CD4-positive, alpha-beta T cell treated with Interleukin-4 for 4 hours (primary cell): ENCODE measurements around the gene PRXL2B.
A peak's percentile ranks its signal among the peaks of the same experiment; 100 is the strongest.
"Not testable (repeated sequence)": the region's sequence is repeated elsewhere in the genome, so short reads cannot be mapped to it uniquely, and the experiment has no call there.

ENCODE experiments used
- DNase-seq: peaks from one replicate; pipeline ENCODE4 v3.0.0-alpha.2; 2020

PRXL2B gene, protein sequence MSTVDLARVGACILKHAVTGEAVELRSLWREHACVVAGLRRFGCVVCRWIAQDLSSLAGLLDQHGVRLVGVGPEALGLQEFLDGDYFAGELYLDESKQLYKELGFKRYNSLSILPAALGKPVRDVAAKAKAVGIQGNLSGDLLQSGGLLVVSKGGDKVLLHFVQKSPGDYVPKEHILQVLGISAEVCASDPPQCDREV

DNA sequence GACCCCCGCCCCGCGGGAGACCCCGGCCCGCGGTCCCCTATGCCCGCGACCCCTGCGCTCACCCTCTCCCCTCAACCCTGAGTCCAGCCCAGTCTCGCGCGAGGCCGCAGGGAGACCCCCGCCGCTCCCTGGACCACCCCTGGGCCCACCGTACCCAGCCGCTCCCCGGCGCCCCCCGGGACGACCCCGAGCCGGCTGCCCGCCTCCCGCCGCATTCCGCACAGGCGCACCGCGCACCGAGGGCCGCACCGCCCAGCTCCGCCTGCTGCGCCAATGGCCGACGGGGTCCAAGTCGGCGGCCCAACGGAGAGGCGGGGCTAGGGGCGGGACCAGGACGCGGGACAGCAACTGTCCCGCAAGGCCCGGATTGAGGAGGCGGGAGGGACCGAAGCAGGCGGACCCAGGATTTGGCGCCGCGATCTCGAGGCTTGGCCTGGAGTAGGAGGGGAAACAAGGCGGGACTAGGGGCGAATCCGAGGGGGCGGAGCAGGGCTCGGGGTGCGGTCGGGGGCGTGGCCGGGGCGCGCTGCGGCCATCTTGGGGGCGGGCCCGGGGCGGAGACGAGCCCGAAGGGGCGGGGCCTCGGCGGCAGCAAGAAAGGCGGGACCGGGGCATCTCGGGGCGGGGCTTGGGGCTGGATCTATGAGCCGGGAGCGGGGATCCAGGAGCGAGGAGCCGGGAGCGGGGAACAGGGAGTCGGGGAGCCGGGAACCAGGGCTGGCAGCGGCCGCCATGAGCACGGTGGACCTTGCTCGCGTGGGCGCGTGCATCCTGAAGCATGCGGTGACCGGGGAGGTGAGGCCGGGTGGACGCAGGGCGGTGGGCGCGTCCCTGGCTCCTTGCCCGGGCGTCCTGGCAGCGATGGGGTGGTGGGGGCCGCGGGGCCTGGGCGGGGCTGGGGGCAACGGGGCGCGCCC is at the start of gene PRXL2B:
Gene PRXL2B, plus strand, starts transcription at position 624 of the 917 bp plus-strand sequence. Its CDS starts 109 bp downstream, at position 733.
- DNase-seq = peak; percentile 97

DNA sequence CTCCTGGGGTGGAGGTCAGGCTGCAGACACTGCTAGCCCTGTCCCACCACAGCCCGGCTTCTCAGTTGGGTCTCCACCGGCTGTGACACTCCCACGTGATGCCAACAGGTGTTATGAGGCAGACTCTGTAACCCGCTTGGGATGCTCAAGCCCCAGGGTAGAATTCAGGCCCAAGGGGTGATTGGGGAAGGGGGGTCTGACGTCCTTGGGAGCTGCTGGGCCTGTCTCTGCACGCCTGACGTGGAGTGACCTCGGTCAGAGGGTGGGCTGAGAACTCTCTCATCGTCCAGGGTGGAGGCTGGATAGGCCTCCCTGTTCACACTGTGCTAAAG is 48.8 kb upstream of the PRXL2B start:
- no peak for DNase-seq

DNA sequence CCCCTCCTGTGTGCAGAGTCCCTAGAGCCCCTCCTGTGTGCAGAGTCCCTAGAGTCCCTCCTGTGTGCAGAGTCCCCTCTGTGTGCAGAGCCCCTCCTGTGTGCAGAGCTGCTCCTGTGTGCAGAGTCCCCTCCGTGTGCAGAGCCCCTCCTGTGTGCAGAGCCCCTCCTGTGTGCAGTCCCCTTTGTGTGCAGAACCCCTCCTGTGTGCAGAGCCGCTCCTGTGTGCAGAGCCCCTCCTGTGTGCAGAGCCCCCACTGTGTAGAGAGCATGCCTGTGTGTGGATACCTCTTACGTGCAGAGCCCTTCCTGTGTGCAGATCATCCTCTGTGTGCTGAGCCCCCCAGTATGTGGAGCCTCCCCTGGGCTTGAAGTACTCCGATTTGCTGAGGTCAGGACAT is 48.2 kb upstream of the PRXL2B start:
- no peak for DNase-seq

DNA sequence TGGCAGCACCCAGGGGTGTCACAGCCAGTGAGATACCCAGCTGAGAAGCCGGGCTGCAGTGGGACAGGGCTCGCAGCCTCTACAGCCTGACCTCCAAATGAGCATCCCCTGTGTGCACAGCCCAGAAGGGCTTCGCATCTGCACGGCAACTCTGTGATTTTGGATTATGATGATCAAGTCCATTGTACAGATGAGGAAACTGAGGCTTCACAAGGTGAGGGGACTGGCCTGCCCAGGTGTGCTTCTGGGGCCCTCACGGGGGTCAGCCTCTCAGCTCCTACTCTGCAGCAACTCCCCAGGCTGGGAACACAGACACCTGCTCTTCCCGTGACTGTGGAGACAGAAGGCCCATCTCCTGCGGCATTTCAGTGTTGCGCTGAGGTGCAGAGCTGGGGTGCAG is 47.7 kb upstream of the PRXL2B start:
- no peak for DNase-seq

DNA sequence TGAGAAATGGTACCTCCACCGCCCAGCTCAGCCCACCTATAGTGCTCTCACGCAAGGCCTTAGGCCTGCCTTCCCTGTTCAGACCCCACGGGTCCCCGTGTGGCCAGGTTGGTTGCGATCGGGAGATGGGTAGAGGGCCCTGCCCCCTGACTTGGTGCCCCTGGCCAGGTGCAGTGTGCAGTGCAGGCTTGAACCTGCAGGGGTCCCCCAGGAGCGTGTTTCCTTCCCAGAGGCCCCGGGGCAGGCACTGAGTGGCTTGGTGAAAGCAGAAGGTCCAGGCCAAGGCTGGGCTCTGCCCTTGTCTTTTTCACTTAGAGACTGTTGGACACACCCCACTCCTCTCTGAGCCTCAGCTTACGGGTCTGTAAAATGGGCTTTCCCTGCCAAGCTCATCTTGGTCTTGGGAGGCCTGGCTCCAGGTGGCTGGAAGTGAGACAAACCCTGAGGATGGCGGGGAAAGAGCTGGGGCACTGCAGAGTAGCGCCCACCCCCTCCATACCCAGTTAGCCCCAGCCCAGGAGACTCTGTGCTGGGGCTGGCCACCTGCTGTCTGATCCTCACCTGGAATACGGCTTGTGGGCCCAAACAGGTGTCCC is 47.2 kb upstream of the PRXL2B start:
- DNase-seq = no peak

DNA sequence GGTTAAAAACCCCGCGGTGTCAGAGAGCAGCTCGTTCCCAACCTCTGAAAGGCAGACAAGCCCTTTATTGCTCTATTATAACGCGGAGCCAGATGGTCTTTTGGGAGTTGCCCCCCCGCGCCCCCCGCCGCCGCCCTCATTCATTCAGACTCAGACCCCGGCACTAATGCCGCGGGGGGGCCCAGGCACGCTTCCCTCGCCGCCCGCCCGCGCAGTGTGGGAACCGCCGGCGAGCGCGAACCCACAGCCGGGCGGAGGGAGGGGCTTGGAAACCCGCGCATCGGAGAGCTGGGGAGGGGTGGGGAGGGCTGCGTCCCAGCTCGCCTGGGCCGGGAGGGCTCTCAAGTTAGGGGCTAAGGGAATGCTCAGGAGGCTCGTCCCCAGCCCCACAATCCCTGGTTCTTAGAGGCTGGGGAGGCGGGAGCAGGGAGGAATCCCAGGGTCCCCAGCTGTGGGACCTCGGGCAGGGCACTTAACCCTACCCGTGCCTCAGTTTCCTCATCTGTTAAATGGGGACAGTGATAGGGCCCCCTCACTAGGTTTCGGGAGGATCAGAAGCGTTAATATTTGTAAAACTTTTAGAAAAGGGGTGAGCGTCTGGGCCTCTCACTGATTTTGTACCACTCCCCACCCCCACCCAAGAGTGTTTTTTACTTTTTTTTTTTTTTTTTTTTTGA is 45.6 kb upstream of the PRXL2B start:
- no peak for DNase-seq

DNA sequence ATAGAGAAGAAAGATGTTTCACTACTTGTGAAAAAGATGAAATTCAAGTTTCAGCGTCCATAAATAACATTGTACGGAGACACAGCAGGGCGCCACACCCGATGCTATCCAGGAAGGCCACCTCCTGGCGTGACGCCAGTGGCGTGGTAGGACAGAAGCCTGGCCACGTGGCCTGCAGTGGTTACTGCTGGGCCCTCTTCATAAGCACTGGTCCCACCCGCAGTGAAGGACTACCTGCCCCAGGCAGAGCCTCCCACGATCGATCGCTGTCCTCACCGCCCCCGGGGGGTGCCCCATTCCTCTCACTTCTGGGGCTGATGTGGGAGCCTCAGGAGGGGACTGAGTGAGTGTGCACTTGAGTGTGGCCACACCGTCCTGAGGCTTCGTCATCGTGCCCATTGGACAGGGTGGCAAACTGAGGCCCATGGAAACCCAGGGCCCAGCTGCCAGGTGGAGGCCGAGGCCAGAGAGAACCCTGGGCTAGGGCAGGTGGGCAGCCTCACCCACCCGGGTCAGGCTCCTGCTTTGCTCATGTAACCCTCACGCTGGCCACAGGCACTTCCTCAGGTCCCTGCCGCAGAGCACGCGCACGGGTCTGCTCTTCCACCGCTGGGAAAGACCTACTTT is 44.8 kb upstream of the PRXL2B start:
- no peak for DNase-seq

DNA sequence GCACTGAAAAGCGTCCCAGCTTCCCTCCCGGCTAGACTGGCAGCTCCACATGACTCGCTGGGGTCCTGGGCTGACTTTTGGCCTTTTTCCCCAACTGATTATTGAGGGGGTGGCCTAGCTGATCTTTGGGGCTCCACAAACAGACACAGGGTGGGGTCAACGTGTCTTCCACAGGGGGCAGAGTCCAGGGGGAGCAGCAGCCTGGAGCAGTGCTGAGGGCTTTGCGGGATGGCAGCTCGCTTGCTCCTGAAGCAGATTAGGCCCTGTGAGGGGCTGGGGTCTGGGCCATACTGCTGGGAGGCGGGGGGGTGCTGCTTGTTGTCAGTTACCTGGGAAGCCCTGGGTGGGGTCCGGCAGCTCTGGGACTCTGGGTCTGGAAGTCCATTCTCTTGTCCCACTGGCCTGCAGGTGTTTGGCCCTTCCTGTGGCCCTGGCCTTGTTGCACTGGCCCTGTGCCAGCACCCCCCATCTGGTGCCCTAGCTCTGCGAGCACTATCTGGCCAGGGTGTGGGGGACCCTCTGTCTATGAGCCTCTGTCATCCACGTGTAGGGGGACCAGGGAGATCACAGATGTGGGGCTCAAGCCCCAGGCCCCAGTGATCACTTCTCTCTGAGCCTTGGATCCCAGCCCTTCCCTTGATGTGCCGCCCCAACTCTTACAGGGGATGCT is 44.2 kb upstream of the PRXL2B start:
- no peak for DNase-seq

DNA sequence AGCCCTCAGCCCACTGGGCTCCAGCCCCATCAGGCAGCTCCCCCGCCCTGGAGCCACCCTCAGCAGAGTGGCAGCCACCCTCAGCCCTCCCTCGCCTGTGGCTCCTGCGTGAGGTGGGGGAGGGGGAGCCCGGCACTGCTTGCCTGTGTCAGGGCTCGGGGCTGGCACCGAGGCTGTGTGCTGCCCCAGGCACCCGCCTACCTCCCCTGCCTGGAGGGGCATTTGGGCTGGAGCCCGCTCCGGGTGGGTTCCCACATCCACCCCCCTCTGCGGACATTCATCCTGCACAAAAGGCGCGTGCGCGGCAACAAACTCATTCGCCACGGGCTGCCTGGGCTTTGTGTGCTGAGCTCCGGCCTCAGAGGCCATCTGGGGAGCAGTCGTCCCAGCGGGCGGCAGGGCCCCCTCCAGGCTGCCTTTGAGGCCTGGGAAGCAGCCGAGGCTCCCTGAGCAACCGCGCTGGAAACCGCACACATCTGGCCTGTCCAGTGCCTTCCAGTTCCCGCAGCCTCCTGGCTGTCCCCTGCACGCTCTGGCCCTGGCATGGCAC is 43.0 kb upstream of the PRXL2B start:
- peak; percentile 26 for DNase-seq

DNA sequence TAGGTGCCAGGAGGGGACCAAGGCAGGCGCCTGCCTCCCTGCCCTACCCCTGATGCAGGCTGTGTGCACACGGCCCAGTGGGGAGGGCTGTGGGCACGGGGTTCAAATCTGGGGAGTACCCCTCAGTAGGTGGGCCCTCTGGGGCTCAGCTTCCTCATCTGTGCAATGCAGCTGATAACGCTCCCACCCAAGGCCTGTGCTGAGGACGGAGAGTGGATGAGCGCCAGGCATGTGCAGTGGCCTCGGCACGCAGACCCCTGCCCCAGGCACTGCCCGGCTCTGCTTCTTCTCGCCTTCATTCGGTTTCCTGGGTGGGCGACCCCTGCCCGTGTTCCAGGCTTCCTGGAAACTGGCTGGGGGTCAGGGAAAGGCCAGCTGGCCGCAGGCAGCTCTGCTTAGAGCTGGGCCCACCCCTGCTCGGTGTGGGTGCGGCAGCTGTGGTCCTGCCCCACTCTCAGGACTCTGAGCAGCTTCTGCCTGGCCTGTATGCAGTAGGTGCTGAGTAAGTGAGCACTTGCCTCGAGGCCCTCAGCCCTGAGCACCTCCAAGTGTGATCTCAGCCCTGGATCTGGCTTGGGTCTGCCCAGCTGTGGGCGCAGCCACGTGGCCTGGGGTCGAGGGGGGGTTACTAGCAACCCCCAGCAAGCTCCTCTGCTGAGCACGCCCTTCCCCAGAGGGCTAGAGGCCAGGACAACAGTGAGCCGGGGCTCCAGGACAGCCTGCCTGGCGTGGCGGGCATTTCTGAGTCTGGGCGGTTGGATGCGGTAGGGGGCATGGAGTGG is 42.3 kb upstream of the PRXL2B start:
- DNase-seq = no peak

DNA sequence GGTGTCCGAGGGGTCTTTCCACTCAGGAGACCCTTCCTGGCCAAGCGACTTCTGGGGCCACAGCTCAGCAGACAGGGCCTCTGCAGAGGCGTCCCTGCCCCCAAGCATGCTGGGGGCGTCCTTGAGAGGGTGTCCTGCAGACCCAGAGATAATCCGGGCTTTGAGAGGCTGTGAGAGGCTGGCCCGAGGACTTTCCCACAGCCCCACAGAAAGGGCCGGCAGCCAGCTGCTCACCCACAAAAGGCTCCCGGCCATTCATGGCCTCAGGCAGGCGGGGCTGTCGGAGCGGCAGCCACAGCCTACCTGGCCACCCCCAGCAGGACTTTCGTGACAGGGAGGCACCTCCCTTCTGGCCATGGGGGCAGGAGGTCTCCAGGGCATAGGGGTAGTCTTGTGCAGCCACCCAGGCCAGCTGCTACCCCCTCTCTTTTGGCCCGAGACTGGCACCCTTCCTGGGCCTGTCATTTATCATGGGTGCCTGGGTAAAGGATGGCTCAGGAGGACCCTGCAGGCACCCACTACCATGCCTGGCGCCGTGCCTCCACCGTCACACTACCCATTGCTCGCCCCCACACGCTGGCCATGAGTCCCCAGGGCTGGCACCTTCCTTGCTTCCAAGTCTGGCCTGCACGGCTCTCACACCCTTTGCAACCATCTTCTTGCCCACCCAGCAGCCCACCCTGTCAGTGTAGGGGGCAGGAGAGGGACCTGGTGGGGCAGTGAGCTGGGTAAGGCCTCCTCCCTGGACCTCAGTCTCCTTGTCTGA is 41.5 kb upstream of the PRXL2B start:
- DNase-seq = no peak

DNA sequence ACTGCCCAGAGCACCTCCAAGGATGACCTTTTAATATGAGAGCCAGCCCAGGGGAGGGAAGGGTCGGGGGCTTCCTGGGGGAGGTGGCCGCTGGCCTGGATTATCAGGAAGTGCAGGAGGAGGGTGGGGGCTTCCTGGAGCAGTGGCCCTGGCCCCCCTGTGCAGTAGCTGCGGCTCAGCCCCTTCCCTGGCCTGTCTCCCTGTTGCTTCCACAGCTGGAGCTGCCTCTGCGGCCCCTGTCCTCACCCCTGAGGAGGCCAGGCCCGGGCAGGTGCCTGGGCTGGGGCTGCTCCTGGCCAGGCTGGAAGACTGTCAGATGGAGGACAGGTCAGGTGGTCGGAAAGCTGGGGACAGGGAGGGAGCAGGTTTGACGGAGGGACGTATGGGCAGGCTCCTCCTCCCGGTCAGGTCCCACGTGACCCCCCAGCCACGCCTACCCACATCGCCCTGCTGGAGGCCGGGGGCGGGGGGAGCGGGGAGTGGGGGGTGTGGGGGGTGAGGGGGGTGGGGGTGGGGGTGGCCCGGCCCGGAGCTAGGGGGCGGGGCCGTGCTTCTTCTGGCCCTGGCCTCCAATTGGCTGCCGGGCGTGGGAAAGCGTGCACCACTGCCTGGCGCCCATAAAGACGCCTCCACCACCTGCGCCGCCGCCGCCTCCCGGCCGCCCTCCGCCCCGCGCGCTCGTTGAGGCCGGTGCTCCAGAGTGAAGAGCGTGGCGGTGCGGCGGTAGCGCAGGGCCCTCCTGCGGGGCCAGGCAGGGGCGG is 40.6 kb upstream of the PRXL2B start:
- peak; percentile 93 for DNase-seq

DNA sequence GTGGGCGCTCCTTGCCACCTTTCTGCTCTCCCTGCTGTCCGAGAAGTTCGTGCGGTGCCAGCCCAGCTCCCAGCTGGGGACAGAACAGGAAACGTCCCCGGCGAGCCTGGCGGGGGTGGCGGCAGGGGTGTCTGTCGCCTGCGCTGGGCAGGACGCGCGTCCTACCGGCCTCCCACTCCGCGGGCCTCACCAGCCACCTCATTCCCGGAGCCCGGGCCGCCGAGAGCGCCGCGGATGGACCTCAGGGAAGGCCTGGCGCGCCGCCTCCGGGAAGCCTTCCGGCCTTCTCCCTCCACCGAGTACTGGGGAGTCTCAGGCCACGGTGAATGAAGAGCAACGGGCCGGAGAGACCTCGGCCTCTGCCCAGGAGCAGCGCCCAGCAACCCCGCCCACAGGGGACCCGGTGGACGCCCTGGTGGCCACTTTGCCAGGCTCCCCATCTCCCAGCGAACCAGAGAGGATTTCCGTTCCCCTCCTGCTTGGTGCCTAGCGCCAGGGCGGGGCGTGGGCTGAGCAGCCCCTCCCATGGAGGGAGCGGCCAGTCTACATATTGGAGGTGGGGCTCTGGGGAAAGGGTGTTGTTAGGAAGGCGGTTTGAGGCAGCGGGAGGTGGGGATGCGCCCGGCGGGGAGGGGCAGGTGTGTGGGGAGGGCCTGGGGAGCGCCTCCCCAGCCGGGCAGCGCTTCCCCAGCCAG is 39.9 kb upstream of the PRXL2B start:
- peak; percentile 91 for DNase-seq

DNA sequence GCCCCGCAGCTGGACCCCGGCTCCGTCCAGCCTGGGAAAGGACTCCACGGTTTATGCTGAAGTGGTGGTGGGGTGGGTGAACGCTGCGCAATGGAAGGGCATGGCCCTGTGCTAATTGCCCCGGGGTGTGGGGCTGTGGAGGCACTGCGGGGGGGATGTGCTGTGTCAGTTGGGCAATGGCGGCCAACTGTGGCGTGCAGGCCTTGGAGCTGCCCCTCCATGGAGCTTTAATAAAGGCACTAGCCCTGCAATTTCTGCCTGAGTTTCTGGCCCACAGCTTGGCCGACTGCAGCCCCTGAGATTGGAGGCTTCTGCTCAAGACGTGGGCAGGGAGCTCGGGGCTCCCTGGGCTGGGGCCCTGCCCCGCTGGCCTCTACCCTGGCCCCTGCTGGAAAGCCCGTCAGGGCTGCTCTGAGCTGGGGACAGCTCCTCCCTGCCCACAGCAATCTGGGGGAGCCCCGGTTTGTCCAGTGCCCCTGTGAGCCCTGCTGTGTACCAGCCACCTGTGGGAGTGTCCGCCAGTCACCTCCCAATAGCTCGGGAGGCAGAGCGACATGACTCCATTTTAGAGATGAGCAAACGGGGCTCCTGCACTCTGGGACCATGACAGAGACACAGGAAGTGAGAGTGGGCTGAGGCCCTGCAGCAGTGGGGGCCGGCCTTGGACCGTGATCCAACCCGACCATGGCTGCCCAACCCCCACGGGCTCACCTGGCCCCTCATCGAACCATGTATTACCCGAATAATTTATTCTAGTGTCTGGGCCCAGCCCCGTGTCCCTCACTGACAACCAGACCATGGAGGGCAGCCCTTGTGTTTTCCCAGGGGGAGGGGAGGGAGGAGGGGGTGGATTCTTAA is 39.1 kb upstream of the PRXL2B start:
- peak; percentile 45 for DNase-seq

DNA sequence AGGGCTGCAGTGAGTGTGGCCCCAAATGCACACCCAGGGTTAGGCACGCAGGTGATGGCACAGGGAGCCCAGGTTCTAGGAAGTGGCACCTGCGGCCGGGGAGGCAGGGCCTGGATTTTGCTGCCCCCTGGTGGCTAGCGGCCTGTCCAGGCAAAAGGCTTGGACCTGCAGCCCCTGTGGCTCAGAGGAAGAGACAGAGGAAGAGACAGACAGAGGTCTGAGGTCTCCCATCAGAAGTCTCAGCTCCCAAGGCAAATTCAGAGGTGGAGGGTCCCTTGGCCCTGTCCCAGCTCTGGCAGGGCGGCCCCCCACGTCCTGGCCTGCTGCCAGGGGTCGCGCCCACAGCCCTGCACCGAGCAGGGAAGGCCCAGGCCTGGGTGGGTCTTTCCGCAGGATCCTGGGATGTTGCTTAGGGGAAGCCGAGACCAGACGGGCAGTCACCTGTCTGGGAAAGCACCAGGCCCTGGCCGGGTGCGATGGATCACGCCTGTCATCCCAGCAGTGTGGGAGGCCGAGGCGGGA is 38.4 kb upstream of the PRXL2B start:
- DNase-seq = peak; percentile 85

DNA sequence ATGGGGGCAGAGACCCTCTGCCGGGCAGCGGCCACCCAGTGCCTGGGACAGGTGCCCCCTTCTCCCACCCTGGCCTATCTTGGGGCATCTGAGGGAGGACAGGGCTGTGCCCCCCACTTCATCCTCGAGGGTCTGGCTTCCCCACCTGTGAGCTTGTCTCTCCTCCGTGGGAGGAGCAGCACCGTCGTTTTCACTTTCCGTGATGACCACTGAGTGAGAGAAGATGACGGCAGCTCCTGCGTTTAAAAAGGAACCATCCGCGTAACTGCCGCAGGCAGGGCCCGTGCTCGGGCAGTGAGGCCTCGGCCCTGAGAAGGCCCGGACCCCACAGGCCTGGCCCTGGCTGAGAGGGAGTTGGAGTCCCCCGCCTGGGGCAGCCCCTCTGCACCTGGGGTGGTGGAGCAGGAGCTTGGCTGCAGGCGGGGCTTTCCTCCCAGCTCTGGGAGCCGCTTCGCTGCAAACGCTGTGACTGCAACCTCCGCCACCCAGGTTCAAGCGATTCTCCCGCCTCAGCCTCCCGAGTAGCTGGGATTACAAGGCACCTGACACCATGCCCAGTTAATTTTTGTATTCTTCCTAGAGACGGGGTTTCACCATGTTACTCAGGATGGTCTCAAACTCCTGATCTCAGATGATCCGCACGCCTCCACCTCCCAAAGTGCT is 37.1 kb upstream of the PRXL2B start:
- not testable (repeated sequence) for DNase-seq

DNA sequence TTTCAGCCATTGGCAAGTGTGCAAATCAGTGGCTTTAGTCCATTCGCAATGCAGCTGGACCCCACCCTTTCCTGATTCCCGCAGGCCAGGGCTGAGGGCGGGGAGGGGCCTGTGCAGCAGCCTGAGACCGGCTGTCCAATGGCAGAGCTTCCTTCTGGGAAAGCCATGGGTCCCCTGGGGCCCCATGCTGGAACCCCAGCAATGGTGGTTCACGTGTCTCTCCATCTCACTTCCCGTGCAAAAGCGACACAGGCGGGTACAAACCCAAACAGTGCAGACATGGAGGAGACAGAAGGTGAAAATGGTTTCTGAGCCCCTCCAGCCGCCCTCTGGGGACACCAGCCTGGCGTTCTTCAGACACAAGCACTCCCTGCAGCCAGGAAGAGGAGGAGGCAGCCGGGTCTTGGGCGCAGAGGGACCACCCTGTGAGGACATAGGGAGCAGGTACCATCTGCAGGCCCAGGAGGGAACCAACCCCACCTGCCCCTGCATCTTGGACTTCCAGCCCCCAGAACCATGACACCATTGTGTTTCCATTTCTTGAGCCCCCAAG is 36.2 kb upstream of the PRXL2B start:
- not testable (repeated sequence) for DNase-seq
